SK-N-SH treated with all-trans-retinoic acid at 6 μM for 48 hours (cell line): ENCODE data around the gene DES.

Source experiments
- ARNTL ChIP-seq: fragments of 450-650 bp; formaldehyde crosslinking; IDR thresholded peaks from 2 replicates; pipeline ENCODE4 v1.5.0; 2020; ENCODE audit warnings: low read depth, mild to moderate bottlenecking, moderate library complexity, borderline replicate concordance
- CSDC2 ChIP-seq: fragments of 250-450 bp; sonication (Bioruptor Pico); IDR thresholded peaks from 2 replicates; pipeline ENCODE4 v1.5.0; 2020; ENCODE audit warnings: mild to moderate bottlenecking, moderate library complexity
- GLIS3 ChIP-seq: fragments of 250-450 bp; sonication (Bioruptor Pico); IDR thresholded peaks from 2 replicates; pipeline ENCODE4 v1.5.0; 2020; ENCODE audit warnings: mild to moderate bottlenecking, moderate library complexity
- RARB ChIP-seq: fragments of 250-450 bp; sonication (Bioruptor Pico); IDR thresholded peaks from 2 replicates; pipeline ENCODE4 v1.8.0; 2021; ENCODE audit warnings: mild to moderate bottlenecking, moderate library complexity
- SNAI2 ChIP-seq: fragments of 250-450 bp; sonication (Bioruptor Pico); IDR thresholded peaks from 2 replicates; pipeline ENCODE4 v1.5.0; 2020; ENCODE audit warnings: mild to moderate bottlenecking, moderate library complexity
- ZC3H10 ChIP-seq: fragments of 250-450 bp; sonication (Bioruptor Pico); IDR thresholded peaks from 2 replicates; pipeline ENCODE4 v1.5.1; 2021; ENCODE audit warnings: mild to moderate bottlenecking, moderate library complexity
- ZFP3 ChIP-seq: fragments of 250-450 bp; sonication (Bioruptor Pico); IDR thresholded peaks from 2 replicates; pipeline ENCODE4 v1.5.0; 2020; ENCODE audit warnings: mild to moderate bottlenecking, moderate library complexity
- ZFP30 ChIP-seq: fragments of 450-650 bp; formaldehyde crosslinking; IDR thresholded peaks from 2 replicates; pipeline ENCODE4 v1.5.0; 2022; ENCODE audit warnings: mild to moderate bottlenecking, moderate library complexity
- ZNF8 ChIP-seq: fragments of 450-650 bp; formaldehyde crosslinking; IDR thresholded peaks from 2 replicates; pipeline ENCODE4 v1.5.0; 2020; ENCODE audit warnings: mild to moderate bottlenecking, moderate library complexity
- TF ChIP-seq, protein P1 (sequence below): fragments of 250-450 bp; sonication (Bioruptor Pico); IDR thresholded peaks from 2 replicates; pipeline ENCODE4 v1.5.1; 2021; ENCODE audit warnings: mild to moderate bottlenecking, moderate library complexity
- TF ChIP-seq, protein P2 (sequence below): fragments of 250-450 bp; sonication (Bioruptor Pico); IDR thresholded peaks from 2 replicates; pipeline ENCODE4 v1.8.0; 2020; ENCODE audit warnings: mild to moderate bottlenecking, moderate library complexity, borderline replicate concordance

DNA sequence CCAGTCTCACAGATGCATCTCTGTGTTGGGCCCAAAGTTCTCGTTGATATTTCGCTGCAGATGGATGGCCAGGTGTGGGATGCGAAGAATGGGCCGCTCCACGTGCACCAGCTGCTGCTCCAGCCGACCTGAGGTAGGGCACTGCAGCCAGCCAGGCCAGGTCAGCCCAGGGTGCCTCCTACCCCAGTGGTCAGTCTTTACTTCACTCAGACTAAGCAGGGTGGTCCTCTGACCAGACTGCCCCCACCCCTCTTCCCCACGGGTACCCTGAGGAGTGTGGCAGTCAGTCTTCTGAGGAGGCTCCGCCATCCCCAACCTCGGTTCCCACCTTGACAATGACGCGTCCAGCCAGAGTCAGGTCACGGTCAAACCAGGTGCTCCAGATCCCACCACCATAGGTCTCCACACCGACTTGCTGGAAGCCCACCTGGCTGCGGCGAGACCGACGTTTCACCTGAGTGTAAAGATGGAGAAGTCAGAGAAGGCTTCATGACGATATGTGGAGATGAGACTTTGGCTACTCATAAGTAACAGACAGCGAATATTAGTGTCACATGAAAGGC is 32.1 kb upstream of the DES start:
- TF ChIP-seq ZFP30 (CRISPR knock-in tag) (no peak), GLIS3 (no peak), CSDC2 (CRISPR knock-in tag) (no peak), SNAI2 (CRISPR knock-in tag) (no peak), ZNF8 (no peak), ARNTL (no peak), ZFP3 (no peak), RARB (CRISPR knock-in tag) (no peak), ZC3H10 (CRISPR knock-in tag) (no peak)
- TF ChIP-seq, protein P1, sequence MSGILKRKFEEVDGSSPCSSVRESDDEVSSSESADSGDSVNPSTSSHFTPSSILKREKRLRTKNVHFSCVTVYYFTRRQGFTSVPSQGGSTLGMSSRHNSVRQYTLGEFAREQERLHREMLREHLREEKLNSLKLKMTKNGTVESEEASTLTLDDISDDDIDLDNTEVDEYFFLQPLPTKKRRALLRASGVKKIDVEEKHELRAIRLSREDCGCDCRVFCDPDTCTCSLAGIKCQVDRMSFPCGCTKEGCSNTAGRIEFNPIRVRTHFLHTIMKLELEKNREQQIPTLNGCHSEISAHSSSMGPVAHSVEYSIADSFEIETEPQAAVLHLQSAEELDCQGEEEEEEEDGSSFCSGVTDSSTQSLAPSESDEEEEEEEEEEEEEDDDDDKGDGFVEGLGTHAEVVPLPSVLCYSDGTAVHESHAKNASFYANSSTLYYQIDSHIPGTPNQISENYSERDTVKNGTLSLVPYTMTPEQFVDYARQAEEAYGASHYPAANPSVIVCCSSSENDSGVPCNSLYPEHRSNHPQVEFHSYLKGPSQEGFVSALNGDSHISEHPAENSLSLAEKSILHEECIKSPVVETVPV = no peak
- TF ChIP-seq, protein P2, sequence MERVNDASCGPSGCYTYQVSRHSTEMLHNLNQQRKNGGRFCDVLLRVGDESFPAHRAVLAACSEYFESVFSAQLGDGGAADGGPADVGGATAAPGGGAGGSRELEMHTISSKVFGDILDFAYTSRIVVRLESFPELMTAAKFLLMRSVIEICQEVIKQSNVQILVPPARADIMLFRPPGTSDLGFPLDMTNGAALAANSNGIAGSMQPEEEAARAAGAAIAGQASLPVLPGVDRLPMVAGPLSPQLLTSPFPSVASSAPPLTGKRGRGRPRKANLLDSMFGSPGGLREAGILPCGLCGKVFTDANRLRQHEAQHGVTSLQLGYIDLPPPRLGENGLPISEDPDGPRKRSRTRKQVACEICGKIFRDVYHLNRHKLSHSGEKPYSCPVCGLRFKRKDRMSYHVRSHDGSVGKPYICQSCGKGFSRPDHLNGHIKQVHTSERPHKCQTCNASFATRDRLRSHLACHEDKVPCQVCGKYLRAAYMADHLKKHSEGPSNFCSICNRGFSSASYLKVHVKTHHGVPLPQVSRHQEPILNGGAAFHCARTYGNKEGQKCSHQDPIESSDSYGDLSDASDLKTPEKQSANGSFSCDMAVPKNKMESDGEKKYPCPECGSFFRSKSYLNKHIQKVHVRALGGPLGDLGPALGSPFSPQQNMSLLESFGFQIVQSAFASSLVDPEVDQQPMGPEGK (CRISPR knock-in tag) = no peak
